Immature natural killer cell (primary cell): Measurements from ENCODE around the gene PLD1. TPM values are rescaled to one million over a fixed set of nuclear protein-coding genes. Genes with fewer than 3 reads are reported as not detected.
"Not testable (repeated sequence)": the region's sequence is repeated elsewhere in the genome, so short reads cannot be mapped to it uniquely, and the experiment has no call there.

Experiments used
- DNase-seq, 3 donors: peaks; one replicate each; pipeline ENCODE4 v3.0.0; 2022; ENCODE audit warnings: mixed read lengths in 1 of 3
- H3K27ac Mint-ChIP-seq, 6 donors: one replicate each; pipeline ENCODE4 v1.8.0; 2020; ENCODE audit warnings: mixed read lengths in 6 of 6, mild to moderate bottlenecking in 5 of 6, inconsistent platforms in 4 of 6, moderate library complexity in 3 of 6
- H3K27me3 Mint-ChIP-seq, 3 donors: one replicate each; pipeline ENCODE4 v1.8.0; 2020 to 2021; ENCODE audit warnings: low read depth in 3 of 3, mild to moderate bottlenecking in 3 of 3, mixed read lengths in 3 of 3, moderate library complexity in 3 of 3, inconsistent platforms in 1 of 3
- H3K36me3 Mint-ChIP-seq, 3 donors: one replicate each; pipeline ENCODE4 v1.8.0; 2020; ENCODE audit warnings: mixed read lengths in 3 of 3, inconsistent platforms in 2 of 3, mild to moderate bottlenecking in 2 of 3
- H3K4me1 Mint-ChIP-seq, 2 donors: one replicate each; pipeline ENCODE4 v1.8.0; 2020; ENCODE audit warnings: inconsistent platforms in 2 of 2, mild to moderate bottlenecking in 2 of 2, mixed read lengths in 2 of 2, moderate library complexity in 1 of 2
- H3K4me3 Mint-ChIP-seq, 5 donors: one replicate each; pipeline ENCODE4 v1.8.0; 2020; ENCODE audit warnings: mild to moderate bottlenecking in 5 of 5, mixed read lengths in 5 of 5, inconsistent platforms in 3 of 5, moderate library complexity in 3 of 5
- H3K9me3 Mint-ChIP-seq, 6 donors: one replicate each; pipeline ENCODE4 v1.8.0; 2020; ENCODE audit warnings: mild to moderate bottlenecking in 6 of 6, mixed read lengths in 6 of 6, inconsistent platforms in 4 of 6, moderate library complexity in 3 of 6
- polyA plus RNA-seq, 3 donors: library from polyadenylated mRNA; unstranded; fragments of 300-500 nt; fragmentation: Illumina TruSeq; gene quantifications; one replicate each; pipeline ENCODE4 v1.2.3, GENCODE V29; 2021

PLD1 gene
- polyA plus RNA-seq, 3 donors from 2014 or later = 3.8 to 7.2 TPM; not detected in 1

DNA sequence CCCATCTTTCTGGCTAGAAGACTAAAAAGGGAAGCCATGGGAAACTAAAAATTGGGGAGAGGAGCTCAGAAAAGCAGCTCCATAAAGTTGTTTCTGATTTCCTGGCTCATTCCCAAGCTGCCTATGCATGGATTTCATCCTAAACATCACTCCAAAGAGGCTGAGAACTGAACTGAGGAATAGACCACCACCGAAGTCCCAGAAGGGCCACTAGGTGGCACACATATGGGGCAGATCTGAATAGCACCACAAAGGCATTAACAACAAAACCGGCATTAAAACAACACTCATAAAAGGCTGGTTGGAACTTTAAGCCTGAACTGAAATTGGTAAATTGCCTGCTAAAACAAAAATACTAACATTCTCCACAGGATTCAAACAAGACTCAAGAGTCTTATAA lies 106.3 kb downstream of the PLD1 start:
- Mint-ChIP-seq H3K36me3 (peaks cover 10 to 29% (median 12%) of the 10 kb centered on the region in 3 donors), H3K27ac (no peak overlapping the region)

GRCh38 chr3:171703144-171703543 lies 107.1 kb downstream of the PLD1 start:
- H3K4me3 Mint-ChIP-seq = no peak overlapping the region
- peaks cover 0 to 1% (median 0%) of the 10 kb centered on the region in 6 donors for H3K9me3 Mint-ChIP-seq
- peaks cover 0 to 5% of the 10 kb centered on the region in 2 donors for H3K4me1 Mint-ChIP-seq
- no peak overlapping the region for H3K27ac Mint-ChIP-seq
- H3K27me3 Mint-ChIP-seq = peaks cover 0 to 2% (median 0%) of the 10 kb centered on the region in 3 donors
- peaks cover 7 to 26% (median 12%) of the 10 kb centered on the region in 3 donors for H3K36me3 Mint-ChIP-seq
- no peak for DNase-seq

More for the DNA sequence above, 106.3 kb downstream of the PLD1 start:
- no peak overlapping the region for H3K4me3 Mint-ChIP-seq
- H3K4me1 Mint-ChIP-seq = peaks cover 0 to 5% of the 10 kb centered on the region in 2 donors
- H3K27me3 Mint-ChIP-seq = no peaks in the 10 kb centered on the region
- peak; percentile 17 to 35 (median 26) for DNase-seq
- H3K9me3 Mint-ChIP-seq = peaks cover 0 to 1% (median 0%) of the 10 kb centered on the region in 6 donors

DNA sequence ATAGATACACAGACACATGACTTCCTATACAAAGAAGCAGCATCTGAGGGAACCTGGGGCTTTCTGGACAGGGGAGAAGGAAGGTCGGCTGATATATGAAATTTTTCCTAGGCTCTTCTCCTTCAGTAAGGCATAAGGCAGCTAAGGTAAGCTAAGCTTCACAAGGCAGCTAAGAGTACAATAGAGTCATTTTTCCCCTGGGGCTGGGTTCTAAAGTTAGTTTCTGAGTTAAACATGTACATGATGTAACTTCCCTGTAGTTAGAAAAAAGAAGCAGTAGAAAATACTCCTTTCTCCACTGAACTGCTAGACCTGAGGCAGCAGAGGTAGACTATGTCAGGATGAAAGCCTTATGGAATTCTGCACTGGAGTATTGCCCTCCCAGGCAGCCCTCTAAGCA lies 109.6 kb downstream of the PLD1 start:
- peaks cover 0 to 1% (median 0%) of the 10 kb centered on the region in 6 donors for H3K9me3 Mint-ChIP-seq
- H3K4me1 Mint-ChIP-seq = peaks cover 0 to 5% of the 10 kb centered on the region in 2 donors
- no peak overlapping the region for H3K27ac Mint-ChIP-seq
- no peak for DNase-seq
- H3K36me3 Mint-ChIP-seq = peaks cover 13 to 23% (median 14%) of the 10 kb centered on the region in 3 donors
- peaks cover 0 to 2% (median 0%) of the 10 kb centered on the region in 3 donors for H3K27me3 Mint-ChIP-seq
- H3K4me3 Mint-ChIP-seq = no peak overlapping the region

DNA sequence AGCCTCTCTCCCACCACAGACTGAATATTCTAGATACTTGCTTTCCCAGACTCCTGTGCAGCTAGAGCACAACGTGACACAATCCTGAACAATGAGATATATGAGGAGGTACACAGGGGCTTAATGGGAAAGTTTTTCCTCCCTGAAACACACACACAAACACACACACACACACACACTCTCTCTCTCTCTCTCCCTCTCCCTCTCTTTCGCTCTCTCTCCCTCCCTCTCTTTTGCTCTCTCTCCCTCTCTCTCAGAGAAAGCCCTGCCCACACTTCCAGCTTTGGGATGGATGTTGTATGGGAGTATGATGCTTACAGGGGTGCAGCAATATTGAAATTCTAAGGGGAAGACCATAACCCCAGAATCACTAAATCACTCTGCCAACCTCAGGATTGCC lies 110.1 kb downstream of the PLD1 start:
- Mint-ChIP-seq H3K9me3 (peaks cover 0 to 1% (median 0%) of the 10 kb centered on the region in 6 donors), H3K27ac (no peak overlapping the region), H3K36me3 (peaks cover 13 to 23% (median 14%) of the 10 kb centered on the region in 3 donors), H3K27me3 (peaks cover 0 to 2% (median 0%) of the 10 kb centered on the region in 3 donors), H3K4me3 (no peak overlapping the region), H3K4me1 (peaks cover 0 to 4% of the 10 kb centered on the region in 2 donors)
- DNase-seq = no peak

GRCh38 chr3:171699601-171700000 lies 110.7 kb downstream of the PLD1 start:
- Mint-ChIP-seq H3K4me1 (no peaks in the 10 kb centered on the region), H3K36me3 (peaks cover 13 to 23% (median 14%) of the 10 kb centered on the region in 3 donors), H3K27ac (no peak overlapping the region), H3K9me3 (peaks cover 0 to 1% (median 0%) of the 10 kb centered on the region in 6 donors), H3K4me3 (no peak overlapping the region), H3K27me3 (peaks cover 0 to 2% (median 0%) of the 10 kb centered on the region in 3 donors)
- DNase-seq = no peak

DNA sequence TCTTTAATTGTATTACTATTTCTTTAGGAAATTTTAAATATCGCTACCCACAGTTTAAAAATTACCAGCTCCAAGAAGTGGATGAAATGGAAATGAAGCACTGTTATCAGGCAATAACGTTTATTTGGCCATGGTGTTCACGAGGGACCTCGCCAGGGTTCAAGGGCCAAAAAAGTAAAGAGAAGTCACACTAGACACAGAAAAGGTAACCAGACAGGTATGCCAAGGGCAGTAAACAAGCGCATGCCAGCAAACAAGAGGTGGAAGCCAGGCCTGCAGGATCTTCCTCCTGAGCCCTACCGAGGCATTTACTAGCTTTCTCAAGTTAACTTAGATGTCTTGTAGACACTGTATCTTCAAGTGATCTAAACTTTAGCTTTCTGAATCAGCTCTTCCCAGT lies 113.5 kb downstream of the PLD1 start:
- Mint-ChIP-seq H3K9me3 (no peaks in the 10 kb centered on the region), H3K36me3 (peaks cover 14 to 23% (median 15%) of the 10 kb centered on the region in 3 donors), H3K4me3 (no peak overlapping the region), H3K4me1 (no peaks in the 10 kb centered on the region), H3K27ac (no peak overlapping the region), H3K27me3 (peaks cover 0 to 2% (median 0%) of the 10 kb centered on the region in 3 donors)
- no peak for DNase-seq

DNA sequence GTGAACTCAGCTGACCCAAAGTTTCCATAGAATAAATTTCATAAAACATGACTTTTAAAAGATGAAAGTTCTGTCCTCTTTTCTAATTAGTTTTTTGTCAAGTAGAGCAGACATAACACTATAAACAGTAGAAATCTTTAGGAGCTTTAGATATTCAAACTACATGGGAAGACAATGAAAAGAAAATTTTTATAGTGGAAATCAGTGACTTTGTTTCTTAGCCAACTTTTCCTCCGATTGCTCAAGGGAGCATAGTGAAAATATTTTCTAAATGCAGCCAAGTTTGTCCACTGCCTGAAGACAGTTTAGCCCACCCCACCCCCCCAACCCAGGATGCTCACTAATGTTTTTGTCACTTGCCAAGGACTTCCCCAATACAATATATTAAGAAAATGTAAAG lies 114.9 kb downstream of the PLD1 start:
- Mint-ChIP-seq H3K27ac (no peak overlapping the region), H3K4me1 (no peaks in the 10 kb centered on the region), H3K36me3 (peaks cover 17 to 24% (median 18%) of the 10 kb centered on the region in 3 donors), H3K27me3 (peaks cover 0 to 2% (median 1%) of the 10 kb centered on the region in 3 donors), H3K4me3 (no peak overlapping the region), H3K9me3 (no peaks in the 10 kb centered on the region)
- no peak for DNase-seq

DNA sequence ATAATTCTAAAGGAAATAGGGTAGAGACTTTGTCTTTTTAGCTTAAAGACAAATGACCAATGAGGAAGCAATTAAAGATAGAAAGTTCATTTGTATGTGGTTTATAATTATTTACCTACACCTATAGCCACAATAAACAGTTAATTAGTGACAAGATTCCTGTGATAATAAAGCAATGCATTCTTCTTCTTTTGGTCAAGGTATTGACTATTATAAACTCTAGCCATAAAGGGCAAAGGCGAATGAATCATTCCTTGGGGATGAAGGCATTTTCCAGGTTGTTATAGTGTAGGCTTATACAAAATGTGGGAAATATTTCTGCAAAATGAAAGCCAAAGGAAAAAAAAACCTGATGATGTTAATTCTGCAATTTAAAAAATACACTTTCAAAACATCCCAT lies 115.4 kb downstream of the PLD1 start:
- Mint-ChIP-seq H3K27me3 (peaks cover 0 to 2% (median 2%) of the 10 kb centered on the region in 3 donors), H3K27ac (no peak overlapping the region), H3K4me1 (peaks cover 0 to 1% of the 10 kb centered on the region in 2 donors), H3K9me3 (no peaks in the 10 kb centered on the region), H3K4me3 (no peak overlapping the region), H3K36me3 (peaks cover 15 to 22% (median 22%) of the 10 kb centered on the region in 3 donors)
- DNase-seq = no peak

DNA sequence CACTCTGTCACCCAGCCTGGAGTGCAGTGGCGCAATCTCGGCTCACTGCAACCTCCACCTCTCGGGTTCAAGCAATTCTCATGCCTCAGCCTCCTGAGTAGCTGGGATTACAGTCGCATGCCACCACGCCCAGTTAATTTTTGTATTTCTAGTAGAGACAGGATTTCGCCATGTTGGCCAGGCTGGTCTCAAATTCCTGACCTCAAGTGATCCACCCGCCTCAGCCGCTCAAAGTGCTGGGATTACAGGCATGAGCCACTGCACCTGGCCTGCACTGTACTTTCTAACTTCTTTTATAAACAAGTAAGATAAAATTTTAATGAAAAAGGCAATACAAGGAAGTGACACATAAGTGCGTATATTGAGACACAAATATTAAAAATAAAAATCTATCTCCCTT lies 117.7 kb downstream of the PLD1 start:
- not testable (repeated sequence) for DNase-seq, H3K4me3 Mint-ChIP-seq, H3K27me3 Mint-ChIP-seq, H3K27ac Mint-ChIP-seq, H3K4me1 Mint-ChIP-seq, H3K9me3 Mint-ChIP-seq
- peaks cover 4 to 24% (median 7%) of the 10 kb centered on the region in 3 donors for H3K36me3 Mint-ChIP-seq

DNA sequence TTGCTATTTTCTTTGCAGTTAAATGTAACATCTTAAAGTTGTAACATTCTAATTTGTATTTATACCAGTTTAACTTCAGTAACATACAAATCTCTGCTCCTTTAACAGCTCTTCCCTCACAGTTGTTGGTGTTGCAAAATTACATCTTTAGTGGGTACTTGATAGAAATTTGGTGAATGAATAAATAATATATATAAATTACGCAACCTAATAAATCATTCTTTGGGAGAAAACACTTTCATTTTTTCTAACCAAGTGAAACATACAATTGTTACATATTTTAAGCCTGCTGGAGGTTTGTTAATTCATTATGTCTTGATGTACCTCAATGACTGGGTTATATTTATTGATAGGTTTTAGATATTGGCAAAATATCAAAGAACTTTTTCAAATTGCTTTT lies 118.8 kb downstream of the PLD1 start:
- Mint-ChIP-seq H3K4me3 (no peak overlapping the region), H3K27ac (no peak overlapping the region), H3K9me3 (no peaks in the 10 kb centered on the region), H3K4me1 (peaks cover 0 to 1% of the 10 kb centered on the region in 2 donors), H3K36me3 (peaks cover 4 to 18% (median 4%) of the 10 kb centered on the region in 3 donors), H3K27me3 (peaks cover 0 to 2% (median 0%) of the 10 kb centered on the region in 3 donors)
- DNase-seq = no peak

- no peak for DNase-seq
- Mint-ChIP-seq H3K36me3 (peaks cover 8 to 21% (median 12%) of the 10 kb centered on the region in 3 donors), H3K27ac (peak overlapping the region in 1 of 6 donors; percentile 1), H3K4me3 (no peak overlapping the region), H3K9me3 (no peaks in the 10 kb centered on the region), H3K4me1 (peaks cover 0 to 1% of the 10 kb centered on the region in 2 donors), H3K27me3 (peaks cover 0 to 2% (median 0%) of the 10 kb centered on the region in 3 donors)
Observed at GRCh38 chr3:171690281-171690680, 120.0 kb downstream of the PLD1 start.

GRCh38 chr3:171688593-171688992 lies 121.7 kb downstream of the PLD1 start:
- H3K9me3 Mint-ChIP-seq = no peaks in the 10 kb centered on the region
- peaks cover 0 to 2% (median 0%) of the 10 kb centered on the region in 3 donors for H3K27me3 Mint-ChIP-seq
- H3K36me3 Mint-ChIP-seq = peaks cover 9 to 25% (median 13%) of the 10 kb centered on the region in 3 donors
- H3K27ac Mint-ChIP-seq = no peak overlapping the region
- peaks cover 0 to 1% of the 10 kb centered on the region in 2 donors for H3K4me1 Mint-ChIP-seq
- H3K4me3 Mint-ChIP-seq = no peak overlapping the region
- no peak for DNase-seq

DNA sequence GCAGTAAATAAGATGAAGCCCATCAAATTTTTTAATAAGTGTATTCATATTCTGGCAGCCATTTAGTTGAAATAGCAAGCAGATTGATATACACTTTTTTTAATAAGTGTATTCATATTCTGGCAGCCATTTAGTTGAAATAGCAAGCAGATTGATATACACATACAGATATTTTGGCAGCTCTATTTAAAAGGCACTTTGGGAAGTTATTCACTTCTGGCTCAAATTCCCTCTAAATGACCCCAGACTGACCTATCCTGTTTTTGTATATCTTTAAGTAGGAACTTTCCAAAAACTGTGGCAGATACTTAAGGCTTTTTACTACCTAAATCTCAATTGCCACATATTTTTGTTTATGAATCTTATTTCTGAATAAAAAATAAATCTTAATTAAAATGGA lies 122.3 kb downstream of the PLD1 start:
- Mint-ChIP-seq H3K36me3 (peaks cover 13 to 31% (median 15%) of the 10 kb centered on the region in 3 donors), H3K27ac (no peak overlapping the region), H3K27me3 (peaks cover 0 to 2% (median 0%) of the 10 kb centered on the region in 3 donors), H3K4me3 (no peak overlapping the region), H3K9me3 (no peaks in the 10 kb centered on the region), H3K4me1 (peaks cover 0 to 1% of the 10 kb centered on the region in 2 donors)
- no peak for DNase-seq

DNA sequence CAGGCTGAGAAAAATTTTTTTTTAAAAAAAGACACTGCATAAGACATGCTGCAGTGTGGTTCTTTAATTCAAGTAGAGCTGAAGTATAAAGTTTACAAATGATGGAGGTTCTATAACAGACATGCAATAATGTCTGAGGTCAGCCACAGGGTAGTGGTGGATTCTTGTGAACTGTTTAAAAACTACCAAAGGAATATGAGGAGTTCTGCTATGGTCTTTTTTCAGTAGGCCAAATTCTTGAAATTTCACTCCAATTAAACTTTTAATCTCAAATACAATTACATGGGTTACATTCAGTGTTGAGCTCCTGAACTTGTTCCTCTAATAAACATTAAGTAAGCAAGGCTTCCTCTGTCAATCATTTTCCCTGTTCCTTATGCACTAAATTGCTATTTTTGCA lies 122.7 kb downstream of the PLD1 start:
- H3K9me3 Mint-ChIP-seq = no peaks in the 10 kb centered on the region
- H3K36me3 Mint-ChIP-seq = peaks cover 13 to 33% (median 17%) of the 10 kb centered on the region in 3 donors

GRCh38 chr3:171687064-171687463 lies 123.2 kb downstream of the PLD1 start:
- Mint-ChIP-seq H3K9me3 (no peaks in the 10 kb centered on the region), H3K4me3 (no peak overlapping the region), H3K4me1 (peaks cover 0 to 1% of the 10 kb centered on the region in 2 donors), H3K27ac (no peak overlapping the region), H3K27me3 (peaks cover 0 to 2% (median 0%) of the 10 kb centered on the region in 3 donors), H3K36me3 (peaks cover 13 to 33% (median 17%) of the 10 kb centered on the region in 3 donors)
- no peak for DNase-seq

More for the DNA sequence above, 122.7 kb downstream of the PLD1 start:
- no peak for DNase-seq
- no peak overlapping the region for H3K4me3 Mint-ChIP-seq
- peaks cover 0 to 2% (median 0%) of the 10 kb centered on the region in 3 donors for H3K27me3 Mint-ChIP-seq
- no peak overlapping the region for H3K27ac Mint-ChIP-seq
- peaks cover 0 to 1% of the 10 kb centered on the region in 2 donors for H3K4me1 Mint-ChIP-seq
